Fibroblast of lung (primary cell): Measurements from ENCODE around the gene RUNX1. TPM values are rescaled to one million over a fixed set of nuclear protein-coding genes. Genes with fewer than 3 reads are reported as not detected.

Experiments
- DNase-seq, 2 donors: peaks; one replicate each; pipeline versions ENCODE4 v3.0.0 to v3.0.0-alpha.2; 2010; ENCODE audit warnings: low read depth in 2 of 2
- H2AFZ ChIP-seq: 2 replicates; pipeline ENCODE4 v1.5.1; 2012; ENCODE audit warnings: low read length, control low read depth, inconsistent platforms
- H3K27ac ChIP-seq: 2 replicates; pipeline ENCODE4 v1.5.1; 2011; ENCODE audit warnings: low read length, control low read depth; ENCODE audit not compliant: insufficient read depth
- H3K27me3 ChIP-seq: 2 replicates; pipeline ENCODE4 v1.5.1; 2011; ENCODE audit warnings: mild to moderate bottlenecking, low read length; ENCODE audit not compliant: control insufficient read depth, insufficient read depth
- H3K36me3 ChIP-seq: 2 replicates; pipeline ENCODE4 v1.5.1; 2011; ENCODE audit warnings: low read length; ENCODE audit not compliant: control insufficient read depth, insufficient read depth
- H3K4me1 ChIP-seq: 2 replicates; pipeline ENCODE4 v1.5.1; 2011; ENCODE audit warnings: low read length; ENCODE audit not compliant: control insufficient read depth, insufficient read depth; ENCODE audit errors: extremely low read depth
- H3K4me2 ChIP-seq: 2 replicates; pipeline ENCODE4 v1.5.1; 2011; ENCODE audit warnings: low read length, control low read depth; ENCODE audit not compliant: insufficient read depth; ENCODE audit errors: extremely low read depth
- H3K4me3 ChIP-seq, 4 experiments: fragments of 200-600 bp in 1 of 4; sonication (generic) in 1 of 4; replicated peaks in 1 of 4; 2 replicates each; pipeline ENCODE4 v1.5.1; 2011 to 2016; ENCODE audit warnings: low read length in 4 of 4, low read depth in 3 of 4, mild to moderate bottlenecking in 3 of 4, control low read depth in 2 of 4, inconsistent platforms in 1 of 4, mixed read lengths in 1 of 4; ENCODE audit not compliant: insufficient read depth in 1 of 4; ENCODE audit errors: control extremely low read depth in 1 of 4
- H3K79me2 ChIP-seq: 2 replicates; pipeline ENCODE4 v1.5.1; 2012; ENCODE audit warnings: mild to moderate bottlenecking, low read length, inconsistent platforms; ENCODE audit not compliant: control insufficient read depth, insufficient read depth
- H3K9ac ChIP-seq: 2 replicates; pipeline ENCODE4 v1.5.1; 2011; ENCODE audit warnings: mild to moderate bottlenecking, low read length, control low read depth; ENCODE audit not compliant: insufficient read depth
- H3K9me3 ChIP-seq: 2 replicates; pipeline ENCODE4 v1.5.1; 2012; ENCODE audit warnings: low read depth, low read length; ENCODE audit not compliant: control insufficient read depth, insufficient read depth
- H4K20me1 ChIP-seq: 2 replicates; pipeline ENCODE4 v1.5.1; 2011; ENCODE audit warnings: low read length; ENCODE audit not compliant: control insufficient read depth, insufficient read depth; ENCODE audit errors: extremely low read depth
- CTCF ChIP-seq, 2 donors: IDR thresholded peaks in 1 of 2; conservative IDR thresholded peaks in 1 of 2; 1 replicate in 1 of 2; 2 replicates in 1 of 2; pipeline ENCODE4 v1.5.1; 2011 to 2012; ENCODE audit warnings: low read length in 2 of 2, control low read depth in 1 of 2, inconsistent platforms in 1 of 2, low read depth in 1 of 2, mild to moderate bottlenecking in 1 of 2
- EZH2 ChIP-seq: IDR thresholded peaks from 2 replicates; pipeline ENCODE4 v1.5.1; 2012; ENCODE audit warnings: low read length, control low read depth, mild to moderate bottlenecking; ENCODE audit errors: missing control alignments
- polyA plus RNA-seq, 2 donors: library from polyadenylated mRNA; depleted of rRNA in 1 of 2; stranded (reverse) in 1 of 2; unstranded in 1 of 2; fragments of >200 nt; gene quantifications; 2 replicates each; pipeline ENCODE4 v1.2.1, GENCODE V29; 2011 to 2012; ENCODE audit warnings: missing spikeins in 1 of 2
- total RNA-seq: library from RNA; depleted of rRNA; stranded (reverse); fragments of >200 nt; gene quantifications from 2 replicates; pipeline ENCODE4 v1.2.1, GENCODE V29; 2014

RUNX1 gene
- total and polyA plus RNA-seq, 2 donors (not counting 1 experiment from before 2014, with no cell fraction given) = 23.1 to 41.6 TPM

- peaks cover 3% of the 10 kb centered on the region for H3K4me1 ChIP-seq
- H3K79me2 ChIP-seq = no peaks in the 10 kb centered on the region
- H3K27me3 ChIP-seq = no peaks in the 10 kb centered on the region
- no peak overlapping the region for H3K9ac ChIP-seq
- H2AFZ ChIP-seq = no peak overlapping the region
- no peaks in the 10 kb centered on the region for H4K20me1 ChIP-seq
- no peaks in the 10 kb centered on the region for H3K36me3 ChIP-seq
- no peak overlapping the region for H3K4me3 ChIP-seq
- no peak for DNase-seq
- no peaks in the 10 kb centered on the region for H3K9me3 ChIP-seq
- H3K27ac ChIP-seq = no peak overlapping the region
- TF ChIP-seq CTCF (conservative IDR thresholded peaks at IDR 0.05 in 1 of 2, IDR thresholded peaks at IDR 0.05 in 1 of 2; ENCODE audit: low read depth in 1 of 2, low read length in 2 of 2) = no peak
- TF ChIP-seq EZH2 = no peak
- no peak overlapping the region for H3K4me2 ChIP-seq
Observed at GRCh38 chr21:34740198-34740597, 308.9 kb downstream of the RUNX1 start.
